MG63 (cell line): ENCODE data around the gene CCDC74A. TPM values are rescaled to one million over a fixed set of nuclear protein-coding genes. Genes with fewer than 3 reads are reported as not detected.
"Not testable (repeated sequence)": the region's sequence is repeated elsewhere in the genome, so short reads cannot be mapped to it uniquely, and the experiment has no call there.

Source experiments
- DNase-seq: peaks from one replicate; pipeline ENCODE4 v3.0.0-alpha.2; 2020
- H3K27me3 ChIP-seq: fragments of 250-450 bp; sonication (Bioruptor Pico); 2 replicates; pipeline ENCODE4 v1.5.1; 2020; ENCODE audit warnings: mild to moderate bottlenecking, moderate library complexity
- H3K36me3 ChIP-seq: fragments of 250-450 bp; sonication (Bioruptor Pico); 2 replicates; pipeline ENCODE4 v1.5.1; 2020; ENCODE audit warnings: mild to moderate bottlenecking, moderate library complexity
- H3K4me3 ChIP-seq: fragments of 250-450 bp; sonication (Bioruptor Pico); 2 replicates; pipeline ENCODE4 v1.5.1; 2020; ENCODE audit warnings: mild to moderate bottlenecking, moderate library complexity
- H3K9me3 ChIP-seq: fragments of 250-450 bp; sonication (Bioruptor Pico); 2 replicates; pipeline ENCODE4 v1.5.1; 2020; ENCODE audit warnings: mild to moderate bottlenecking, moderate library complexity
- total RNA-seq: library from RNA; depleted of rRNA; stranded (reverse); fragments of >200 nt; shearing (Covaris generic); gene quantifications from 2 replicates; pipeline ENCODE4 v1.2.3, GENCODE V29; 2014; ENCODE audit warnings: low replicate concordance

Gene CCDC74A
- total RNA-seq, 1 experiment from 2014 or later, result 6.5 TPM

DNA sequence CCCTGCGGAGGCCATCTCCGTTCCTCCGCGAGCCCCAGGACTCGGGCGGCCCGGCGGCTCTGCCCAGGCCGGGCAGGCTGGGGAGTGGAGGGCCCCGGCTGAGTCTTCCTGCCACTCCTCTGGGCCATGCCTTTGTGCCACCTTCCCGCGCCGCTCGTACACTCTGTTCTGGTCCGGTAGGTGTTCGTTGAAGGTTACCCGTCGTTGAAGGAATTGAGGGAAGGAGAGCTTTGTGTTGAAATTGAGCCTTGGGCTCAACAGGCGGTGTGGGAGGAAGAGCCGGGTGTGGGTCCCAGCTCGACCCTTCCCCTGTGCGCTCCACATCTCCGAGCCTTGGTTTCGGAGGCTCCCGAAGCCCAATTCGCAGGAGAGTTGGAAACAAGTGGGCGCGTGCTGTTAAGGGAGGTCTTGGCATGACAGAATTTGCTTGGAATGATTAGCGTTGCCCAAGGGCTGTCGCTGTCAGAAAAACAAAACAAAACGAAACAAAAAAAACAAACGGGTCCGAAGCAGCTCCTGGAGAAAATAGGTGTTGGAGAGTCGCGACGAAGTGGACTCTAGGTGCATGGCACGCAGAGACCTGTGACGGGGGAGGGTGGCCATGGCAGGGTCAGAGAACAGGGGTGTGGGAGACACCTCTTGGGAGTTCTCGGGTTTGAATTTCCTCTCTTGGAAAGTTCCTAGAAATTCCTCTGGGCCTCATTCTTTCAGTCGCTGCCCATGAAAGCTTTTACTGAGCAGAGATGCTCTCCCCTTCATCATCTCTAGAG, 34.3 kb upstream of the CCDC74A start:
- no peaks in the 10 kb centered on the region for H3K27me3 ChIP-seq
- peak overlapping the region; percentile 95 for H3K4me3 ChIP-seq
- H3K9me3 ChIP-seq, result no peaks in the 10 kb centered on the region
- peaks cover 17% of the 10 kb centered on the region for H3K36me3 ChIP-seq
- no peak for DNase-seq

- H3K9me3 ChIP-seq, H3K4me3 ChIP-seq, H3K27me3 ChIP-seq, DNase-seq: not testable (repeated sequence)
- peaks cover 12% of the 10 kb centered on the region for H3K36me3 ChIP-seq
Measured at GRCh38 chr2:131495506-131495905, 32.2 kb upstream of the CCDC74A start.

GRCh38 chr2:131498321-131498973, 29.2 kb upstream of the CCDC74A start:
- not testable (repeated sequence) for H3K4me3 ChIP-seq, H3K27me3 ChIP-seq, H3K9me3 ChIP-seq, H3K36me3 ChIP-seq
- peak; percentile 70 for DNase-seq

DNA sequence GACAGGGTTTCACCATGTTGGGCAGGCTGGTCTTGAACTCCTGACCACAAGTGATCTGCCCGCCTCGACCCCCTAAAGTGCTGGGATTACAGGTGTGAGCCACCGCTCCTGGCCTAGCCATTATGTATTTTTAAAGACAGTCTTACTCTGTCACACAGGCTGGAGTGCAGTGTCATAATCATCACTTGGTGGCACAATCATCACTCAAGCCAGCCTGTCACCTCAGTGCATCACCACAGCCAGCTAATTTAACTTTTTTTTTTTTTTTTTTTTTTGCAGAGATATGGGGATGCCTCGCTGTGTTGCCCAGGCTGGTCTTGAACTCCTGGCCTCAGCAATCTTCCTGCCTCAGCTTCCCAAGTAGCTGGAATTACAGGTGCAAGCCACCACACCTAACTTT, 24.1 kb upstream of the CCDC74A start:
- H3K4me3 ChIP-seq, DNase-seq, H3K27me3 ChIP-seq, H3K36me3 ChIP-seq, H3K9me3 ChIP-seq: not testable (repeated sequence)

GRCh38 chr2:131504082-131504750, 23.5 kb upstream of the CCDC74A start:
- DNase-seq, H3K4me3 ChIP-seq, H3K9me3 ChIP-seq, H3K36me3 ChIP-seq, H3K27me3 ChIP-seq: not testable (repeated sequence)

- DNase-seq, result no peak
- Histone ChIP-seq H3K9me3 (no peaks in the 10 kb centered on the region), H3K27me3 (no peaks in the 10 kb centered on the region), H3K36me3 (peaks cover 5% of the 10 kb centered on the region), H3K4me3 (no peak overlapping the region)
Measured at GRCh38 chr2:131509615-131510014, 18.1 kb upstream of the CCDC74A start.

DNA sequence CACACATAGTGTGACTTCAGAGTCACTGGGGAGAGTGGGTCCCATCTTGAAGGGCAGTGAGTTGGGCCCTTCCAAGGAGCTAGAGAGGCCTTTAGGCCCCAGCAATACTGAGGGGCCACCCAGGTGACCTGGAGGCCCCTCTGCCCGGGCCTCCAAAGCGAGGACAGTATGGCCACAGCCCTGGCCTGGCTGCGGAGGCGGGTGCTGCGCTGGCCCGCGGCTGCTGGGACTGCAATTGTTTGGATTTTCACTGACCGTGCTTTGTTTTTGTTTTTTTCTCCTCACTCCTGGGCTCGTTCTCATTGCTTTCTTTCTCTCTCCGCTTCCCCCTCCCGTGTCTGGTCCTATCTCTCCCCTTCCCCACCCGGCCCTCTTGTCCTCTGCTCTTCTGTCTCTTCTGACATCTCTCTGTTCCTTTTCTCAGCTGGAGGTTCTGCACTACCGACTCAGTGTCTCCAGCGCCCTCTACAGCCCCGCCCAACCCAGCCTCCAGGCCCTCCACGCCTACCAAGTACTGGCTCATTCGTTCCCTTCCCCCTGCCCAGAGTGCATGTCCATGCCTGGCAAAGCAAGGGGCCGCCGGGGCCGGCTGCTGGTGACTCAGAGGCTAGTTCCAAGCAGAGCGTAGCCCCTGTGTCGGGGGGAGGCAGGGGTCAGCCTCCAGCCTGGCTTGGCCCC, 16.3 kb upstream of the CCDC74A start:
- not testable (repeated sequence) for H3K27me3 ChIP-seq, H3K9me3 ChIP-seq, DNase-seq, H3K4me3 ChIP-seq, H3K36me3 ChIP-seq

DNA sequence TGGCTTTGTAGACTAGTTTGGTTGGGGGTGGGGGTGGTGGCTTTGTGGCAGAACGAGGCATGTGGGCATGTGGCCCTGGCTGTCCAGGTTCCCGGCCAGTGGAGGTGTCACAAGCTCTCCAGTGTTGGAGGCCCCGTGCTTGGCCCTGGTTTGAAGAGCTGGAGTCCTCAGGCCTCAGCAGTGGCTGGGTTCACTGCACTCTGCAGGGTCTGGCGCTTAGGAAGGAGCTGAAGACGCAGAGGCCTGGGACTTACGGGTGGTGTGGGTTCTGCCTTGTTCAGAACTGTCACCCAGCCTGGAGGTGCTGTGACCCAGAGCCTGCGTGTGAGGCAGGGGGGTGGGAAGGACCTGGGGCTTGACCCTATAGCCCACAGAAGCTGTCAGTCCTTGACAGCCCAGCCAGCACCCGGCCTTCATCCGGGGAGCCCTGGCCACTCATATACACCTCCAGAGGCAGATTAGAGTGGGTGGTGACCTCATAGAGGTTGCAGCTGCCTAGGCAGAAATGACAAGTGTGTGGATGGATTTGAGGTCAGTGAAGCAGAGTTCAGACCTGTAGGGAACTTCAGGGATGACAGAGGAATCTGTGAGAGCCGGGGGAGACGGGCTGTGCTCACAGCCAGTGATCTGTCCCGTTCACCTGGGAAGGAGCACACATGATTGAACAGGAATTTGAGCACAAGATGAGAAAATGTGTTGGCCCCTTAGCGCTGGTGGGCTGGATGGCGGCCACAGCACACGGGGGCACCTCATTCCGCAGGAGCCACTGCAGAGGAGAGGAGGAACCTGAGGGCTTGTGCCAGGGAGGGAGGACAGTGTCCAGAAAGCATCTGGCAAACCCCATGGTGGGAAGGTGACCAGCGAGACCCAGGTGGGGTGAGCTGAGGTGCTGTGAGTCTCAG, 15.5 kb upstream of the CCDC74A start:
- H3K9me3 ChIP-seq, H3K36me3 ChIP-seq: not testable (repeated sequence)

GRCh38 chr2:131514408-131515166, 13.1 kb upstream of the CCDC74A start:
- not testable (repeated sequence) for H3K9me3 ChIP-seq, DNase-seq, H3K27me3 ChIP-seq, H3K4me3 ChIP-seq, H3K36me3 ChIP-seq

More for the DNA sequence above, 15.5 kb upstream of the CCDC74A start:
- not testable (repeated sequence) for DNase-seq, H3K27me3 ChIP-seq, H3K4me3 ChIP-seq

- not testable (repeated sequence) for DNase-seq, H3K9me3 ChIP-seq, H3K36me3 ChIP-seq, H3K27me3 ChIP-seq, H3K4me3 ChIP-seq
Measured at GRCh38 chr2:131515235-131515634, 12.5 kb upstream of the CCDC74A start.

GRCh38 chr2:131516011-131516410, 11.7 kb upstream of the CCDC74A start:
- Histone ChIP-seq H3K4me3 (no peak overlapping the region), H3K27me3 (no peaks in the 10 kb centered on the region), H3K9me3 (no peaks in the 10 kb centered on the region), H3K36me3 (no peaks in the 10 kb centered on the region)
- no peak for DNase-seq

DNA sequence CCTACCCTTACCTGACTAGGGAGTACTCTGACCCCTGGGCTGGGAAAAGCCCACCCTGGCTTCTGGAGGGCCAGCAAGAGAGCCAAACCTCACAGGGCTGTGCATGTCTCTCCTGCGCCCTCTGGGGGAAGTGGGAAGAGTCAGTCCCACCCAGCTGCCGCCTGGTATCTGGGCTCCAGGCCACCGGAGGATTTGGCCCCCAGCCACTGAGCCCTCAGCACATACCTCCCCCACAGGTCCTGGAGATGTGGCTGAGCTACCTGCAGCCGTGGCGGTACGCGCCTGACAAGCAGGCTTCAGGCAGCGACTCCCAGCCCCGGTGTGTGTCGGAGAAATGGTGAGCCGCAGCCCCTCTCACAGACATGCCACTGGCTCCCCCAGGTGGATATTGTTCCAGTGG, 11.1 kb upstream of the CCDC74A start:
- not testable (repeated sequence) for H3K9me3 ChIP-seq, H3K36me3 ChIP-seq, H3K4me3 ChIP-seq, H3K27me3 ChIP-seq
- peak; percentile 28 for DNase-seq

DNA sequence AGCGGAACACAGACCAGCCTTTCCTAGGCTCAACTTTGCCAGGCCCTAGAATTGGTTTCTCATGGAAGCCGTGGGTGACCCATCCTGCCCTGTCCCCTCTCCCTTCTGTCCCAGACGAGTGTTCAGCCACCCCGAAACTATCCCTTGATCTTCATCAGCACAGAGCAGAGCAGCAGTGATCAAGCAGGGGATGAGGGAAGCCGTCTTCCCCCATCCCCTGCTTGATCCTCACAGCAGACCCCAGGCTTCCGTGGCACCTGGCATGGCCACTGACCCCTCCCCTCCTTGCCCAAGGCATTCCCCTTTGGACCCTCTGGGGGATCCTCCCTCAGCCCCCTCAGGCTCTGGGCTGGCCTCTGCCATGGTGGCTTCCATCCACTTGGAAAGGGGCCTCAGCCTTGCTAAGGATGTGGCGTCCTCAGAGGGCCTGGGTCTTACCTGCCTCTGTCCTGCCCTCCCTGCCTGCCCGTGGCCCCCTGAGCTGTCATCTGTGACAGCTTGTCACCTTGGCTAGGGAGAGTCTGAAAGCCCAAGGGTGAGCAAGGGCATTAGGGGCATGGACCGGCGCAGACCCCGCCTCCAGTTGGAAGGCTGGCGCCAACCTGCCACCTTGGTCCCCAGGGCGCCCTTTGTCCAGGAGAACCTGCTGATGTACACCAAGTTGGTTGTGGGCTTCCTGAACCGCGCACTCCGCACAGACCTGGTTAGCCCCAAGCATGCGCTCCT, 10.4 kb upstream of the CCDC74A start:
- no peak for DNase-seq
- Histone ChIP-seq H3K27me3 (no peaks in the 10 kb centered on the region), H3K36me3 (no peaks in the 10 kb centered on the region), H3K9me3 (no peaks in the 10 kb centered on the region), H3K4me3 (no peak overlapping the region)

DNA sequence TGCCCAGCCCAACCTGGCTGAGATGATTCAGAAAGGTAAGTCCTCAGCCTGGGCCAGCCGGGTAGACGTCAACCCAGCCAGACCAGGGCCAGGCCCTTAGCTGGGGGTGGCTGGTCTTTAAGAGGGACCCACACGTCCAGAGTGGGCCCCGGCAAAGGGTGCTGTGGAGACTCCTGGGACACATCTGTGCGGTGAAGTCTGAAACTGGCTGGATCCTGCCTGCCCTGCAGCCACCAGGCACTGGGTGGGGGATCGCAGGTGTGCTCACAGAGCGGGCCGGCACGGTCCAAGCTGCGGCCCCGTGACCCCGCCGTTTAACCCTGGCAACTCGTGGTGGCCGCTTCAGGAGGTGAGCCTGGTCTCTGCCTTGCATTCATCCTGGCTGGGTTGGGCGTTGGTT, 9.8 kb upstream of the CCDC74A start:
- H3K4me3 ChIP-seq, DNase-seq, H3K36me3 ChIP-seq, H3K9me3 ChIP-seq, H3K27me3 ChIP-seq: not testable (repeated sequence)

GRCh38 chr2:131518531-131518930, 9.2 kb upstream of the CCDC74A start:
- H3K4me3 ChIP-seq, H3K9me3 ChIP-seq, DNase-seq, H3K36me3 ChIP-seq, H3K27me3 ChIP-seq: not testable (repeated sequence)
